Right cardiac atrium (tissue), 5 donors: ENCODE results near the gene POU3F3. TPM values are rescaled to one million over a fixed set of nuclear protein-coding genes. Genes with fewer than 3 reads are reported as not detected.

Experiments
- ATAC-seq, 2 donors: fragments of 200-7000 bp; cut with Tn5 transposase; one replicate each; pipeline versions ENCODE4 v1.8.0 to v1.9.1; 2020; ENCODE audit warnings: moderate library complexity in 2 of 2, mild to moderate bottlenecking in 1 of 2
- DNase-seq, 3 donors: peaks; one replicate each; pipeline ENCODE4 v3.0.0-alpha.2; 2020
- H3K27ac ChIP-seq: one replicate; pipeline ENCODE4 v1.5.1; 2013; ENCODE audit warnings: mild to moderate bottlenecking, low read length, control low read depth, moderate library complexity
- H3K27me3 ChIP-seq: one replicate; pipeline ENCODE4 v1.6.1; 2013; ENCODE audit not compliant: control insufficient read depth, insufficient read depth
- H3K4me1 ChIP-seq: one replicate; pipeline ENCODE4 v1.6.1; 2013; ENCODE audit warnings: low read length; ENCODE audit not compliant: control insufficient read depth, insufficient read depth
- H3K4me3 ChIP-seq: one replicate; pipeline ENCODE4 v1.5.1; 2013; ENCODE audit warnings: low read length, control low read depth
- H3K9me3 ChIP-seq: one replicate; pipeline ENCODE4 v1.6.1; 2013; ENCODE audit warnings: low read length; ENCODE audit not compliant: control insufficient read depth
- WGBS: extraction: QIAGEN DNeasy Blood & Tissue Kit; methylation state at CpG from one replicate; pipeline ENCODE4 v1.1.7; 2013; 5-methylcytosine and 5-hydroxymethylcytosine counted together
- intact Hi-C, 4 donors: fragments of 100-400 bp; cut with DNase I; formaldehyde crosslinking; loops; one replicate each; pipeline versions ENCODE4 v1.11.0 to v1.14.0; 2022 to 2023
- long read RNA-seq, 4 donors: library from polyadenylated mRNA; unstranded; transcript quantifications; one replicate each; pipeline ENCODE4 v2.0.0, GENCODE V29; 2020 to 2021
- polyA plus RNA-seq: library from polyadenylated mRNA; stranded (reverse); fragments of 200-250 nt; gene quantifications from one replicate; pipeline ENCODE4 v1.2.3, GENCODE V29; 2013
- total RNA-seq, 4 donors: library from RNA; stranded (reverse); fragmentation: NEBNext Ultra II Directional; extraction: Animal tissue kit (Norgen Biotek cat#: 25700); gene quantifications; one replicate each; pipeline ENCODE4 v1.2.1, GENCODE V29; 2021
- donor health status: healthy with polysubstance abuse.
- donor health status: DM: no; HTN: yes; CAD: no.
- donor health status: DM: no; HTN: no; CAD: no.
- donor health status: DM: no; HTN: yes; CAD: no; lungs with severe emphysema.
- donor health status: DM: yes; HTN: yes; CAD: no.

The POU3F3 gene
- total RNA-seq (1 to 10 TPM in 1 of 4 donors, under 1 TPM in 3; 0.06 to 1.1 (median 0.68) TPM), polyA plus RNA-seq (0.07 TPM)
- long read RNA-seq, donor 1 = 0 reads
- long read RNA-seq, donor 2, partial matches to known transcripts = 0 of 1 reads
- long read RNA-seq, donor 2, other reads (novel, unspliced or antisense) = 0 of 1 reads
- long read RNA-seq, donor 3 = 0 reads
- long read RNA-seq, donor 4 = 0 reads

GRCh38 chr2:104853534-104854497 is at the start of gene POU3F3:
Gene POU3F3, plus strand, starts transcription at chr2:104854115. Its CDS starts 1,396 bp downstream, at chr2:104855511.
- no peak within 1 kb of the TSS for H3K27ac ChIP-seq
- DNase-seq (peak; percentile 82 to 83 (median 83)), ATAC-seq (peak; percentile 80 to 90)
- intact Hi-C loops = no loop called here
- H3K27me3 ChIP-seq = peaks cover 5% of the 10 kb centered on the region
- WGBS = 2% methylated on average over 65 of the region's 65 CpGs
- peak within 1 kb of the TSS; percentile 48 for H3K4me3 ChIP-seq
- no peaks in the 10 kb centered on the region for H3K9me3 ChIP-seq
- H3K4me1 ChIP-seq = peaks cover 3% of the 10 kb centered on the region

DNA sequence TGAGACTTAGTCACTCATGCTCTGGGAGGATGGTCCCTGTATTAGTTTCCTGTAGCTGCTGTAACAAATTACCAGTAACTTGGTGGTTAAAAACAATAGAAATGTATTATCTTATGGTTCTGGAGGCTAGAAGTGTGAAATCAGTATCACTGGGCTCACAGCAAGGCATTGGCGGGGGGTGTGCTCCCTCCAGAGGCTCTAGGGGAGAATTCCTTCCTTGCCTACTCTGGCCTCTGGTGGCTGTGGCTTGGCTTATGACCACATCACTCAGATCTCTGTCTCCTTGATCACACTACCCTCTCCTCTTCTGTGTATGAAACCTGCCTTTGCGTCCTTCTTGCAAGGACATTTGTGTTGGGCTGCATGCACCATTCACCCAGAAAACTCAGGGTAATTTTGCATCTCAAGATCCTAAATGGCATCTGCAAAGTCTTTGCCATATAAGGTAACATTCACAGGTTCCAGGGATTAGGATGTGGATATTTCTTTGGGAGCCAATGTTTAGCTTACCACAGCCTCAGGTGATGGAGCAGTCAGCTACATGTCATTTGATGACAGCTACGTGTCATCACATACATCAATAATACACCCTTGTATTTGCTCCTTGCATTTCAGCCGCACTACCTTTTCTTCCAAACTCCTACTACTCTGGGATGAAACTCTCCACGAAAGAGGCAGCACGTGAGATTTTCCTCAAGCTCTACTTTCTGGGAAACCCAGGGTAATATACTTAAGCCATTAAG is 49.6 kb upstream of the POU3F3 start:
- Histone ChIP-seq H3K27ac (no peak overlapping the region), H3K27me3 (no peaks in the 10 kb centered on the region), H3K4me1 (no peaks in the 10 kb centered on the region), H3K9me3 (no peaks in the 10 kb centered on the region), H3K4me3 (no peak overlapping the region)
- ATAC-seq (peak in 1 of 2 donors; percentile 41), DNase-seq (no peak)
- whole genome bisulfite sequencing = 79% methylated on average over 6 of the region's 6 CpGs
- intact Hi-C loops = no loop called here

GRCh38 chr2:104812286-104812685 is 41.6 kb upstream of the POU3F3 start:
- WGBS = 76% methylated on average over 1 of the region's 1 CpG
- no peaks in the 10 kb centered on the region for H3K27me3 ChIP-seq
- intact Hi-C loops = no loop called here
- no peaks in the 10 kb centered on the region for H3K4me1 ChIP-seq
- no peak for DNase-seq
- no peak overlapping the region for H3K27ac ChIP-seq
- no peaks in the 10 kb centered on the region for H3K9me3 ChIP-seq
- no peak for ATAC-seq
- no peak overlapping the region for H3K4me3 ChIP-seq

DNA sequence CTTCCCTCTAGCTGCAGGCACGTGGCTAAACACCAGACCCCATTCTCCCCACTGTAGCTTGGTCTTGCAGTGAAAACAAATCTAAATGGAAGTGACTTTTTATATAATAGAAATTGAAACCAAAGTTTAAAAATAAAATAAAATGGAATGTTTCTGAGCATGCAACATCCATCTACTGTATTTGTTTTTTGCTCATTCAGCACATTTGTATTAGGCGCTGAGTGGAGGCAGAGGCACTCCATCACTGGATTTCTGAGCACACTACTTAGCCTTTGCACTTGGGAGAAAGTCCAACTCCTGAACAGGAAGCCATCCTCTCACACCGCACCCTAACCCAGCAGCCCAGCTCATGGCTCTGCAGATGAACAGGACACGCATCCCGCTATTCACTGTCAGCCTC is 37.8 kb upstream of the POU3F3 start:
- no peak for ATAC-seq
- Histone ChIP-seq H3K4me1 (no peaks in the 10 kb centered on the region), H3K27ac (no peak overlapping the region), H3K27me3 (peaks cover 2% of the 10 kb centered on the region), H3K9me3 (no peaks in the 10 kb centered on the region), H3K4me3 (no peak overlapping the region)
- intact Hi-C loops = no loop called here
- WGBS = 86% methylated on average over 5 of the region's 5 CpGs
- DNase-seq = no peak

- Histone ChIP-seq H3K4me1 (no peaks in the 10 kb centered on the region), H3K4me3 (no peak overlapping the region), H3K27ac (no peak overlapping the region), H3K9me3 (no peaks in the 10 kb centered on the region), H3K27me3 (peaks cover 2% of the 10 kb centered on the region)
- no peak for ATAC-seq
- no peak for DNase-seq
- WGBS = 81% methylated on average over 6 of the region's 6 CpGs
- intact Hi-C loops = no loop called here
Measured at GRCh38 chr2:104818264-104818663, 35.7 kb upstream of the POU3F3 start.

DNA sequence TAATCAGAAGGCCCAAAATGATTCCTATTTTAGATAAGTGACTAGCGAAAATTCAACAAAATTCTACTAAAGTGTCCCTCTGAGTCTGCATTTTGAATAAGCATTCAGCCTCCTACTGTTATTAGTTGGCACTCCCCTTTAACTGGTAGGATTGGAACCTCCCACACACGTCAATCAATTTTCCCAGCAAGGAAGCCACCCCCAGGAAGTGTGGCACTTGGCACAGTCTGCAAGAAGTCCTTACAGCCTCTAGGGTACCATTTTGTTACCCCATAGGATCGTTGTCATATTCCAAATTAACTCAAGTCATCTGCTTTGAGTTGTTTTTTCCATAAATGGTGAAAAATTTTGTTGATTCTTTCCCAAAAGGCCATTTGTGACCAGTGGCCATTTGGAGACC is 33.8 kb upstream of the POU3F3 start:
- 57% methylated on average over 3 of the region's 3 CpGs for WGBS
- Histone ChIP-seq H3K9me3 (no peaks in the 10 kb centered on the region), H3K27ac (no peak overlapping the region), H3K4me3 (no peak overlapping the region), H3K4me1 (no peaks in the 10 kb centered on the region), H3K27me3 (peaks cover 2% of the 10 kb centered on the region)
- ATAC-seq (no peak), DNase-seq (no peak)
- intact Hi-C loops = no loop called here

- Histone ChIP-seq H3K9me3 (no peaks in the 10 kb centered on the region), H3K27me3 (no peaks in the 10 kb centered on the region), H3K27ac (no peak overlapping the region), H3K4me3 (no peak overlapping the region), H3K4me1 (no peaks in the 10 kb centered on the region)
- peak in 1 of 2 donors; percentile 43 for ATAC-seq
- WGBS = 62% methylated on average over 3 of the region's 3 CpGs
- DNase-seq = no peak
- intact Hi-C loops = no loop called here
Measured at GRCh38 chr2:104825124-104825865, 28.6 kb upstream of the POU3F3 start.

DNA sequence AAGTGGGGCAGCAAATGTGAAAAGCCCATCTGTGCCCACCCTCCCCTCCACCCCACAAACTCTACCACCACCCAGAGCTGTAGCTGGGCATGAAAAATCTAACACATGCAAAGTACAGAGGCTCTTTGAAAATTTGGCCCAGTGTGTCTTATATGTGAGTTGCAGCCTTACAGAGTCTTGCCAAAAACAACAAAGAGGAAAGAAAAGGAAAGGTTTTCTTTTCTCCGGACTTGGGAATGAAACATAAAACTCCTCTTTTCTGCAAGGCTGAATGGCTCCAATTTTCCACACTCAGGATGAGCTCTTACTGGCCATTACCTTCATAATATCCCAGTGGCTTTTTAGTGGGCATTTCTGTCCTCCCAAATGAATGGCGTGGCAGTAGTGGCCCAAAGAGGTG is 27.9 kb upstream of the POU3F3 start:
- no peak overlapping the region for H3K4me3 ChIP-seq
- no peak for ATAC-seq
- H3K4me1 ChIP-seq = no peaks in the 10 kb centered on the region
- H3K9me3 ChIP-seq = no peaks in the 10 kb centered on the region
- no peak for DNase-seq
- intact Hi-C loops = no loop called here
- no peaks in the 10 kb centered on the region for H3K27me3 ChIP-seq
- H3K27ac ChIP-seq = no peak overlapping the region
- WGBS = 44% methylated on average over 2 of the region's 2 CpGs

GRCh38 chr2:104831742-104832141 is 22.2 kb upstream of the POU3F3 start:
- ATAC-seq = no peak
- WGBS = 54% methylated on average over 1 of the region's 1 CpG
- no peaks in the 10 kb centered on the region for H3K27me3 ChIP-seq

GRCh38 chr2:104834431-104835153 is 19.3 kb upstream of the POU3F3 start:
- ATAC-seq = no peak
- Histone ChIP-seq H3K4me3 (no peak overlapping the region), H3K27ac (no peak overlapping the region), H3K27me3 (no peaks in the 10 kb centered on the region), H3K9me3 (no peaks in the 10 kb centered on the region), H3K4me1 (no peaks in the 10 kb centered on the region)
- no peak for DNase-seq
- WGBS = 81% methylated on average over 17 of the region's 17 CpGs
- intact Hi-C loops = no loop called here

More at GRCh38 chr2:104831742-104832141, 22.2 kb upstream of the POU3F3 start:
- Histone ChIP-seq H3K27ac (no peak overlapping the region), H3K4me3 (no peak overlapping the region), H3K9me3 (no peaks in the 10 kb centered on the region), H3K4me1 (no peaks in the 10 kb centered on the region)
- DNase-seq = no peak
- intact Hi-C loops = no loop called here
